ENCODE measurements around the gene ETFDH. TPM values are rescaled to one million over a fixed set of nuclear protein-coding genes. Genes with fewer than 3 reads are reported as not detected.
A peak's percentile ranks its signal among the peaks of the same experiment; 100 is the strongest.
"Not testable (repeated sequence)": the region's sequence is repeated elsewhere in the genome, so short reads cannot be mapped to it uniquely, and the experiment has no call there.

Gene ETFDH
- total RNA-seq, 1 experiment from 2014 or later, result 17.6 TPM

DNA sequence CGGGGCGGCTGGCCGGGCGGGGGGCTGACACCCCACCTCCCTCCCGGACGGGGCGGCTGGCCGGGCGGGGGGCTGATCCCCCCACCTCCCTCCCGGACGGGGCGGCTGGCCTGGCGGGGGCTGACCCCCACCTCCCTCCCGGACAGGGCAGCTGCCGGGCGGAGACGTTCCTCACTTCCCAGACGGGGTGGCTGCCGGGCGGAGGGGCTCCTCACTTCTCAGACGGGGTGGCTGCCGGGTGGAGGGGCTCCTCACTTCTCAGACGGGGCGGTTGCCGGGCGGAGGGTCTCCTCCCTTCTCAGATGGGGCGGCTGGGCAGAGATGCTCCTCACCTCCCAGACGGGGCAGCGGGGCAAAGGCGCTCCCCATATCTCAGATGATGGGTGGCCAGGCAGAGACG lies 74.4 kb downstream of the ETFDH start:
- not testable (repeated sequence) for H3K27me3 ChIP-seq (replicated peaks); DNase-seq (ENCODE audit: low read depth in 1 of 2, low spot score in 2 of 2); H3K36me3 ChIP-seq; H3K27ac ChIP-seq; H3K9me3 ChIP-seq (replicated peaks); H3K4me3 ChIP-seq
- H3K4me1 ChIP-seq (replicated peaks), result peaks cover 20% of the 10 kb centered on the region

DNA sequence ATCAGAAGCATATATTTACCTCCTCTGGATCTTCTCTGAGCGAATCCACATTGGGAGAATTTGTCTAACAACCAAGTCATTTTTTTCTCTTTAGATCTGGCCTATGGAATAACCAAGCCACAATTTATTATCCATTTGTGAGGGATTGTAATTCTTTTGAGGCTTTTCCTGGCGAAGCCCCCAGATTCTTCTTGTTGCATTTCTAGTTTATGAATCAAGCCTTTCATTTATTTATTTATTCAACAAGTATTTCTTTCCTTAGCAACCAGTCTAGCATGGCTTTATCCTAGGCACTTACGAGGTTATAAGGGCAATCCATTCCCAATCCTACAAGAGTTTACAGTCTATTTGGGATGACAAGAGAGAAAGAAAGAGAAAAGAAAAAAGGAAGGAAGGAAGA lies 78.3 kb downstream of the ETFDH start:
- Histone ChIP-seq H3K27ac (peak overlapping the region; percentile 61), H3K4me3 (no peak overlapping the region), H3K9me3 (replicated peaks) (no peaks in the 10 kb centered on the region), H3K4me1 (replicated peaks) (peaks cover 31% of the 10 kb centered on the region), H3K27me3 (replicated peaks) (no peaks in the 10 kb centered on the region), H3K36me3 (no peaks in the 10 kb centered on the region)
- DNase-seq (ENCODE audit: low read depth in 1 of 2, low spot score in 2 of 2), result peak; percentile 55 to 80

DNA sequence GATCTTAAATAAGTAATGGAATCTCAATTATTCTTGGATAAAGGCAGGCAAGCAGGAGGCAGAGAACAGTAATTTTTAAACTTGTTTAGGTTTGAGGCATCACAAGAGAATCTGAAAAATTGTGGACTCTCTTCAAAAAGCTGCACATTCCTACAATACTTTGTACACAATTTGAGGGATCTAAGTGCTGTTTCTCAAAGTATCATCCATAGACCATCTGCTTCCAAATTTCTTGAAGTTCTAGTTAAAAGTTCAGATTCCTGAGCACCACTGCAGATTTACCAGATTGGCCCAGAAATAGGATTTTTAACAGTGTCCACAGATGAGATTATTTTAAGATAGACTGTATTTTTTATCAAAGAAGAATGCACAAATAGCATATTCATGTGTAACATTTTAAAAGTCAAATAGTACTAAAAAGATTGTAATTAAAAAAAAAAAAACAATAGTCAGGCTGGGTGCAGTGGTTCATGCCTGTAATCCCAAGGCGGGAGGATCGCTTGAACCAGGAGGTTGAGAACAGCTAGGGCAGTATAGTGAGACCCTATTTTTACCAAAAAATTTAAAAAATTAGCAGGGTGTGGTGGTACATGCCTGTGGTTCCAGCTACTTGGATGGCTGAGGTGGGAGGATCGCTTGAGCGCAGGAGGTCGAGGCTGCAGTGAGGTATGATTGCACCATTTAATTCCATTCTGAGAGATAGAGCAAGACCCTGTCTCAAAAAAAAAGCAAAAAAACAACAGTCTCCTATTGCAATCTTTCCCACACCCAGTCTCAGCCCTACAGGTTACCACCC lies 82.5 kb downstream of the ETFDH start:
- no peak overlapping the region; the same call in 1 of the 2 replicates for H3K27ac ChIP-seq
- no peak for DNase-seq (ENCODE audit: low read depth in 1 of 2, low spot score in 2 of 2)

DNA sequence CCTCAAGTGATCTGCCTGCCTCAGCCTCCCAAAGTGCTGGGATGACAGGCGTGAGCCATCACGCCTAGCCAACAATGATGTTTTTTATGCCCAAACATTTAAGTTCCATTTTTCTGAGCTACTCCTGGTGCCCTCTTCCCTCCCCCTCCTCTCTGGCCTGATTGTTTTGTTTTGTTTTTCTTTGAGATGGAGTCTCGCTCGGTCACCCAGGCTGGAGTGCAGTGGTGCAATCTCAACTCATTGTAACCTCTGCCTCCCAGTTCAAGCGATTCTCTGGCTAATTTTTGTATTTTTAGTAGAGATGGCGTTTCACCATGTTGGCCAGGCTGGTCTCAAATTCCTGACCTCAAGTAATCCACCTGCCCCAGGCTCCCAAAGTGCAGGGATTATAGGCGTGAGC lies 83.7 kb downstream of the ETFDH start:
- peaks cover 23% of the 10 kb centered on the region for H3K4me1 ChIP-seq (replicated peaks)
- H3K9me3 ChIP-seq (replicated peaks); DNase-seq (ENCODE audit: low read depth in 1 of 2, low spot score in 2 of 2); H3K4me3 ChIP-seq; H3K27ac ChIP-seq; H3K36me3 ChIP-seq; H3K27me3 ChIP-seq (replicated peaks): not testable (repeated sequence)

More for the DNA sequence above, 82.5 kb downstream of the ETFDH start:
- Histone ChIP-seq H3K4me3 (no peak overlapping the region), H3K27me3 (replicated peaks) (no peaks in the 10 kb centered on the region), H3K4me1 (replicated peaks) (peaks cover 29% of the 10 kb centered on the region), H3K9me3 (replicated peaks) (no peaks in the 10 kb centered on the region), H3K36me3 (no peaks in the 10 kb centered on the region)

DNA sequence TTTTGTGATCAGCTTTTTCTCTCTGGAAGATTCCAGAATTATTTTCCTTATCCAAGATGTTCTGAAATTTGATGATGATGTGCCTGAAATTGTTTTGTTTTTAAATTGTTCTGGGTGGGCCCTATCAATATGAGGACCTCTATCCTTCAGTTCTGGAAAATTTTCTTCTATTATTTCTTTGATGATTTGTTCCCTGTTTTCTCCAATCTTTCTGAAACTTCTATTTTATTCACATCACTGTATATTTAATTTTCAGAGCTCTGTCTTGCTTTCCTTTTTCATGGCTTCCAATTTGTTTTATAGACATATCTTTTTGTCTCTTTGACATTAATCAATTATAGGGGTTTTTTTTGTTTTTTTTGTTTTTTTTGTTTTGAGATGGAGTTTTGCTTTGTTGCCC lies 84.5 kb downstream of the ETFDH start:
- DNase-seq (ENCODE audit: low read depth in 1 of 2, low spot score in 2 of 2), result no peak
- H3K27me3 ChIP-seq (replicated peaks), result no peaks in the 10 kb centered on the region
- H3K4me3 ChIP-seq, result no peak overlapping the region
- H3K4me1 ChIP-seq (replicated peaks), result peaks cover 26% of the 10 kb centered on the region
- H3K36me3 ChIP-seq, result no peaks in the 10 kb centered on the region
- no peak overlapping the region for H3K27ac ChIP-seq
- no peaks in the 10 kb centered on the region for H3K9me3 ChIP-seq (replicated peaks)

DNA sequence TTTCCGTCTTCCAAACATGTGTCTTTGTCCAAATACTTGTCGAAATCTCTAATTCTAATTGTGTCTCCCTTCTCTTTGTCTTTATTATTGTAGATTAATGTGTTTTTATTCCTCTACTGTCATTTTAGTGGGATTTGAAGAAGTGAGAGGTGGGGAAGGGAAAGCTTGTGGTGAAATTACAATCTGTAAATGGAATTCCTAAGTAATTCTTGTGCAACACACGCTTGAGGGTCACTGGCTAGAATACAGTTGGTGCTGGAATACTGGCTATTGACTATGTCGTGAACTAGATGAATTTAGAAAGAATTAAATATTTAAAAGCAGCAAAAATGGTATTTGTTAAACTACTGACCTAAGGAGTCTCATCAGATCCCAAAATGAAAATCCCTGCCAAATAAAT lies 86.0 kb downstream of the ETFDH start:
- Histone ChIP-seq H3K36me3 (no peaks in the 10 kb centered on the region), H3K4me3 (no peak overlapping the region), H3K9me3 (replicated peaks) (no peaks in the 10 kb centered on the region), H3K27ac (no peak overlapping the region), H3K27me3 (replicated peaks) (no peaks in the 10 kb centered on the region), H3K4me1 (replicated peaks) (peaks cover 26% of the 10 kb centered on the region)
- DNase-seq (ENCODE audit: low read depth in 1 of 2, low spot score in 2 of 2), result no peak

DNA sequence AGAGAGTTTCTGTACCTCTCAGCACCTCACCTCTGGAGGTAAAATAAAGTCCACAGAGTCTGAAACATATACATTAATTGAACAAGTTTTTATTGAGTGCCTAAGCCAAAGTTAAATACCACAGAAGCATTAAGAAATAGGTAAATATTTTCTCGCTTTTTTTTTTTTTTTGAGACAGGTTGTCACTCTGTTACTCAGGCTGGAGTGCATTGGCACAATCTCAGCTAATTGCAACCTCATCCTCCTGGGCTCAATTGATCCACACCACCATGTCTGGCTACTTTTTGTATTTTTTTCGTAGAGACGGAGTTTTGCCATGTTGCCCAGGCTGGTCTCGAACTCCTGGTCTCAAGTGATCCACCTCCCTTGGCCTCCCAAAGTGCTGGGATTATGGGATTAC lies 86.6 kb downstream of the ETFDH start:
- H3K4me1 ChIP-seq (replicated peaks), result peaks cover 26% of the 10 kb centered on the region
- no peaks in the 10 kb centered on the region for H3K9me3 ChIP-seq (replicated peaks)
- no peaks in the 10 kb centered on the region for H3K27me3 ChIP-seq (replicated peaks)
- H3K36me3 ChIP-seq, result no peaks in the 10 kb centered on the region
- no peak overlapping the region for H3K4me3 ChIP-seq
- no peak for DNase-seq (ENCODE audit: low read depth in 1 of 2, low spot score in 2 of 2)
- H3K27ac ChIP-seq, result no peak overlapping the region

Other genes starting within 250 kb of the ETFDH start
- gene RXFP1, start 150.4 kb upstream of the ETFDH start, total RNA-seq (2014; rRNA removed; shearing (Covaris generic)), result 2.1 and 2.2 TPM in 2 replicates
- 22.7 and 32.6 TPM in 2 replicates for gene C4orf46, start 409 bp upstream of the ETFDH start, total RNA-seq (2014; rRNA removed; shearing (Covaris generic))
- 56.4 and 59.7 TPM in 2 replicates for gene PPID, start 51.1 kb downstream of the ETFDH start, total RNA-seq (2014; rRNA removed; shearing (Covaris generic))
- gene FNIP2, start 96.7 kb downstream of the ETFDH start, total RNA-seq (2014; rRNA removed; shearing (Covaris generic)), result 14.6 and 29.6 TPM in 2 replicates

Measured in SJSA1 (cell line).